IMR-90 (cell line): ENCODE results near the gene URB2. TPM values are rescaled to one million over a fixed set of nuclear protein-coding genes. Genes with fewer than 3 reads are reported as not detected.

Experiments
- ATAC-seq: fragments of 200-7000 bp; cut with Tn5 transposase; 2 replicates; pipeline ENCODE4 v1.9.1; 2020; ENCODE audit warnings: low read depth, mild to moderate bottlenecking, moderate library complexity
- BruUV-seq: library from RNA; stranded (reverse); fragments of 400-500 nt; replicated peaks from 2 replicates; lab custom pipeline; 2021; lab: Mats Ljungman, UMichigan
- CTCF ChIA-PET: fragments of 300-600 bp; formaldehyde crosslinking; extraction: SDS; loops from one replicate; lab custom pipeline; 2021; ENCODE audit warnings: antibody characterized with exemption; lab: Yijun Ruan, JAX
- POLR2A ChIA-PET: fragments of 300-600 bp; sonication (Branson Sonifier 250); formaldehyde crosslinking; loops from one replicate; lab custom pipeline; 2022; ENCODE audit warnings: antibody characterized with exemption; ENCODE audit not compliant: unreplicated experiment; lab: Charles Lee
- DNase-seq: peaks from one replicate; pipeline ENCODE4 v3.0.0; 2013
- H2AFZ ChIP-seq: replicated peaks from 2 replicates; pipeline ENCODE3; 2013; ENCODE audit warnings: low read length, mild to moderate bottlenecking; ENCODE audit not compliant: poor library complexity
- H2AK5ac ChIP-seq: 2 replicates; pipeline ENCODE4 v1.6.1; 2013; ENCODE audit warnings: low read depth, low read length, inconsistent platforms
- H2AK9ac ChIP-seq: replicated peaks from 2 replicates; pipeline ENCODE3; 2013; ENCODE audit warnings: mild to moderate bottlenecking, low read depth, low read length, moderate library complexity; ENCODE audit not compliant: poor library complexity
- H2BK120ac ChIP-seq: 2 replicates; pipeline ENCODE4 v1.6.1; 2013; ENCODE audit warnings: low read depth, low read length, inconsistent platforms
- H2BK15ac ChIP-seq: 3 replicates; pipeline ENCODE4 v1.6.1; 2013; ENCODE audit warnings: low read depth, low read length, inconsistent platforms
- H2BK20ac ChIP-seq: 2 replicates; pipeline ENCODE4 v1.6.1; 2013; ENCODE audit warnings: low read depth, mild to moderate bottlenecking, inconsistent platforms, low read length, moderate library complexity
- H2BK5ac ChIP-seq: 2 replicates; pipeline ENCODE4 v1.6.1; 2013; ENCODE audit warnings: mild to moderate bottlenecking, low read depth, low read length, inconsistent platforms; ENCODE audit not compliant: poor library complexity, severe bottlenecking
- H3K14ac ChIP-seq: replicated peaks from 2 replicates; pipeline ENCODE4 v1.6.1; 2013; ENCODE audit warnings: low read depth, low read length, inconsistent platforms
- H3K18ac ChIP-seq: 2 replicates; pipeline ENCODE4 v1.6.1; 2013; ENCODE audit warnings: low read depth, low read length, control low read depth
- H3K23ac ChIP-seq: 2 replicates; pipeline ENCODE4 v1.6.1; 2013; ENCODE audit warnings: low read depth, low read length, inconsistent platforms
- H3K27ac ChIP-seq: 2 replicates; pipeline ENCODE4 v1.5.1; 2013; ENCODE audit warnings: mild to moderate bottlenecking, control low read depth, low read length; ENCODE audit not compliant: insufficient read depth
- H3K27me3 ChIP-seq: 2 replicates; pipeline ENCODE4 v1.6.1; 2013; ENCODE audit warnings: low read length; ENCODE audit not compliant: control insufficient read depth, insufficient read depth
- H3K36me3 ChIP-seq: 2 replicates; pipeline ENCODE4 v1.6.1; 2013; ENCODE audit warnings: low read length, mixed read lengths; ENCODE audit not compliant: control insufficient read depth, insufficient read depth
- H3K4ac ChIP-seq: 2 replicates; pipeline ENCODE4 v1.6.1; 2013; ENCODE audit warnings: low read depth, low read length, inconsistent platforms
- H3K4me1 ChIP-seq: 2 replicates; pipeline ENCODE4 v1.6.1; 2013; ENCODE audit warnings: low read length, mixed read lengths; ENCODE audit not compliant: control insufficient read depth, insufficient read depth
- H3K4me2 ChIP-seq: 2 replicates; pipeline ENCODE4 v1.6.1; 2013; ENCODE audit warnings: low read depth, mild to moderate bottlenecking, control low read depth, low read length, moderate library complexity
- H3K4me3 ChIP-seq: 2 replicates; pipeline ENCODE4 v1.5.1; 2013; ENCODE audit warnings: low read depth, mild to moderate bottlenecking, control low read depth, low read length, moderate library complexity; ENCODE audit not compliant: insufficient read depth
- H3K56ac ChIP-seq: 2 replicates; pipeline ENCODE4 v1.6.1; 2013; ENCODE audit warnings: low read length, inconsistent platforms; ENCODE audit not compliant: insufficient read depth; ENCODE audit errors: extremely low read depth
- H3K79me1 ChIP-seq, 2 experiments: 2 replicates each; pipeline ENCODE4 v1.6.1; 2013; ENCODE audit warnings: low read length in 2 of 2, inconsistent platforms in 1 of 2, low read depth in 1 of 2
- H3K9ac ChIP-seq: 2 replicates; pipeline ENCODE4 v1.6.1; 2013; ENCODE audit warnings: low read depth, low read length, control low read depth
- H3K9me1 ChIP-seq: 2 replicates; pipeline ENCODE4 v1.6.1; 2013; ENCODE audit warnings: low read length, inconsistent platforms; ENCODE audit not compliant: insufficient read depth
- H3K9me3 ChIP-seq: 2 replicates; pipeline ENCODE4 v1.6.1; 2013; ENCODE audit warnings: low read length; ENCODE audit not compliant: control insufficient read depth, insufficient read depth
- H4K20me1 ChIP-seq: 2 replicates; pipeline ENCODE4 v1.6.1; 2013; ENCODE audit warnings: low read length, inconsistent platforms; ENCODE audit not compliant: insufficient read depth
- H4K5ac ChIP-seq: 2 replicates; pipeline ENCODE4 v1.6.1; 2013; ENCODE audit warnings: mild to moderate bottlenecking, low read depth, low read length, control low read depth
- H4K8ac ChIP-seq, 2 experiments: 2 replicates each; pipeline ENCODE4 v1.6.1; 2013; ENCODE audit warnings: low read depth in 2 of 2, low read length in 2 of 2, control low read depth in 1 of 2, inconsistent platforms in 1 of 2
- H4K91ac ChIP-seq: 2 replicates; pipeline ENCODE4 v1.6.1; 2013; ENCODE audit warnings: low read depth, low read length, inconsistent platforms; ENCODE audit not compliant: insufficient read depth
- CEBPB ChIP-seq: IDR thresholded peaks from 2 replicates; pipeline ENCODE4 v1.6.1; 2012; ENCODE audit warnings: low read depth, low read length, improper control_type of control experiment
- CHD1 ChIP-seq: IDR thresholded peaks from 2 replicates; pipeline ENCODE4 v1.6.1; 2012; ENCODE audit warnings: low read depth, low read length, improper control_type of control experiment
- CTCF ChIP-seq: conservative IDR thresholded peaks from 2 replicates; pipeline ENCODE4 v1.5.1; 2012; ENCODE audit warnings: mild to moderate bottlenecking, low read depth, low read length, improper control_type of control experiment
- ELK1 ChIP-seq: fragments of 150-350 bp; IDR thresholded peaks from 2 replicates; pipeline ENCODE4 v1.6.1; 2016; ENCODE audit warnings: low read depth, mild to moderate bottlenecking, low read length, moderate library complexity, borderline replicate concordance
- FOS ChIP-seq: fragments of 150-350 bp; IDR thresholded peaks from 2 replicates; pipeline ENCODE4 v1.6.1; 2016; ENCODE audit warnings: low read depth, low read length
- MAFK ChIP-seq: IDR thresholded peaks from 2 replicates; pipeline ENCODE4 v1.6.1; 2012; ENCODE audit warnings: low read depth, low read length, improper control_type of control experiment
- MAZ ChIP-seq: IDR thresholded peaks from 2 replicates; pipeline ENCODE4 v1.6.1; 2012; ENCODE audit warnings: low read depth, mild to moderate bottlenecking, low read length, improper control_type of control experiment, moderate library complexity, borderline replicate concordance
- MXI1 ChIP-seq: IDR thresholded peaks from 2 replicates; pipeline ENCODE4 v1.6.1; 2012; ENCODE audit warnings: low read depth, mild to moderate bottlenecking, low read length, moderate library complexity, borderline replicate concordance
- NFE2L2 ChIP-seq: fragments of 150-350 bp; IDR thresholded peaks from 2 replicates; pipeline ENCODE4 v1.6.1; 2016; ENCODE audit warnings: low read depth, mild to moderate bottlenecking, low read length
- POLR2A ChIP-seq: IDR thresholded peaks from 2 replicates; pipeline ENCODE4 v1.6.1; 2012; ENCODE audit warnings: mild to moderate bottlenecking, low read depth, low read length
- RAD21 ChIP-seq: IDR thresholded peaks from 2 replicates; pipeline ENCODE4 v1.6.1; 2012; ENCODE audit warnings: low read length, improper control_type of control experiment
- RFX5 ChIP-seq: IDR thresholded peaks from 2 replicates; pipeline ENCODE4 v1.8.0; 2012; ENCODE audit warnings: low read depth, mild to moderate bottlenecking, low read length, moderate library complexity
- SMC3 ChIP-seq: fragments of 150-350 bp; IDR thresholded peaks from 2 replicates; pipeline ENCODE4 v1.6.1; 2016; ENCODE audit warnings: low read depth, mild to moderate bottlenecking, antibody characterized with exemption, low read length, moderate library complexity
- WGBS, 2 experiments: methylation state at CpG; one replicate each; pipeline versions ENCODE4 v1.1.5 to v1.1.7; 2013; ENCODE audit warnings: missing lambda C conversion rate in 2 of 2; ENCODE audit not compliant: insufficient read length in 1 of 2; ENCODE audit errors: extremely low coverage in 2 of 2; 5-methylcytosine and 5-hydroxymethylcytosine counted together
- dilution Hi-C: fragments of 300-500 bp; cut with HindIII; formaldehyde crosslinking; loops from one replicate; pipeline ENCODE4 v1.14.3; 2018; ENCODE audit warnings: low sequenced_read_pairs; ENCODE audit not compliant: unreplicated experiment
- in situ Hi-C: fragments of 300-500 bp; cut with MboI; formaldehyde crosslinking; loops from 3 replicates; pipeline ENCODE4 v1.14.3; 2019; ENCODE audit warnings: low sequenced_read_pairs, inconsistent platforms, mixed read lengths
- intact Hi-C: fragments of 100-400 bp; cut with micrococcal nuclease; formaldehyde crosslinking; loops from 2 replicates; pipeline ENCODE4 v1.10.0; 2022
- polyA plus RNA-seq, 3 experiments: library from polyadenylated mRNA; depleted of rRNA; stranded (reverse); fragments of >200 nt; gene quantifications; 2 replicates each; pipeline ENCODE4 v1.2.3, GENCODE V29; 2012; ENCODE audit warnings: low replicate concordance in 1 of 3
- total RNA-seq: library from RNA; depleted of rRNA; stranded (reverse); fragments of >200 nt; gene quantifications from 2 replicates; pipeline ENCODE4 v1.2.3, GENCODE V29; 2012
- TF ChIP-seq, protein P1 (sequence below): fragments of 150-350 bp; IDR thresholded peaks from 2 replicates; pipeline ENCODE4 v1.6.1; 2017; ENCODE audit warnings: mild to moderate bottlenecking, antibody characterized with exemption, low read length, low read depth

URB2 gene
- total and polyA plus RNA-seq, 2 of the 4 experiments (the other 2 are of a cell fraction), result 5.9 to 15.4 TPM

- H3K18ac ChIP-seq, result no peak overlapping the region
- no peak overlapping the region for H2AK5ac ChIP-seq
- no peak overlapping the region for H4K91ac ChIP-seq
- H3K14ac ChIP-seq, result no peak overlapping the region
- in situ Hi-C loops, result no loop called here
- ATAC-seq (no peak), DNase-seq (no peak)
- no peak overlapping the region for H2BK120ac ChIP-seq
- CTCF ChIA-PET, result interaction anchor here (0.6 kb wide), 1 partner anchor 26 kb away, joined by 3 read pairs; no protein-coding TSS in a partner anchor
- H3K9ac ChIP-seq, result no peak overlapping the region
- TF ChIP-seq FOS (no peak), CEBPB (no peak), CTCF (no peak), RFX5 (no peak), MXI1 (no peak), MAZ (no peak), SMC3 (no peak), MAFK (no peak), POLR2A (no peak), RAD21 (no peak), NFE2L2 (no peak), ELK1 (no peak), CHD1 (no peak)
- TF ChIP-seq, protein P1, sequence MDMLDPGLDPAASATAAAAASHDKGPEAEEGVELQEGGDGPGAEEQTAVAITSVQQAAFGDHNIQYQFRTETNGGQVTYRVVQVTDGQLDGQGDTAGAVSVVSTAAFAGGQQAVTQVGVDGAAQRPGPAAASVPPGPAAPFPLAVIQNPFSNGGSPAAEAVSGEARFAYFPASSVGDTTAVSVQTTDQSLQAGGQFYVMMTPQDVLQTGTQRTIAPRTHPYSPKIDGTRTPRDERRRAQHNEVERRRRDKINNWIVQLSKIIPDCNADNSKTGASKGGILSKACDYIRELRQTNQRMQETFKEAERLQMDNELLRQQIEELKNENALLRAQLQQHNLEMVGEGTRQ, result no peak
- H3K36me3 ChIP-seq, result peaks cover 28% of the 10 kb centered on the region
- no peak overlapping the region for H2AK9ac ChIP-seq
- H2BK15ac ChIP-seq, result no peak overlapping the region
- H4K5ac ChIP-seq, result no peak overlapping the region
- H3K27ac ChIP-seq, result no peak overlapping the region
- intact Hi-C loops, result no loop called here
- no peak overlapping the region for H3K4ac ChIP-seq
- H3K23ac ChIP-seq, result no peak overlapping the region
- peaks cover 32% of the 10 kb centered on the region for H4K20me1 ChIP-seq
- H2AFZ ChIP-seq, result no peak overlapping the region
- no peak overlapping the region for H3K4me3 ChIP-seq
- no peak overlapping the region for H4K8ac ChIP-seq
- H3K27me3 ChIP-seq, result no peaks in the 10 kb centered on the region
- BruUV-seq, result no TSS peak
- peaks cover 36 to 42% of the 10 kb centered on the region in 2 experiments for H3K79me1 ChIP-seq
- H3K4me1 ChIP-seq, result no peaks in the 10 kb centered on the region
- H3K9me1 ChIP-seq, result peaks cover 10% of the 10 kb centered on the region; the same call in 1 of the 2 replicates
- H2BK20ac ChIP-seq, result no peak overlapping the region
- dilution Hi-C loops, result no loop called here
- POLR2A ChIA-PET, result no interaction called here
- no peak overlapping the region for H3K56ac ChIP-seq
- no peaks in the 10 kb centered on the region for H3K9me3 ChIP-seq
- H2BK5ac ChIP-seq, result no peak overlapping the region
- 100% methylated on average over 1 of the region's 2 CpGs; no CpG with 5 or more reads in 1 of the 2 experiments for WGBS, 2 experiments
- H3K4me2 ChIP-seq, result no peak overlapping the region
Observed at GRCh38 chr1:229614701-229615100, 11.3 kb upstream of the URB2 start.
